Measurements from ENCODE around the gene GDF10.

- TF ChIP-seq CTCF (IDR thresholded peaks at IDR 0.05; ENCODE audit: low read depth, low read length) (no peak), EZH2phosphoT487 (IDR thresholded peaks at IDR 0.05; ENCODE audit: low read depth) (no peak)
Observed at GRCh38 chr10:47295411-47295810, 4.6 kb upstream of the GDF10 start.

Measured in OCI-LY3 (cell line).